OCI-LY1 (cell line): ENCODE data around the gene FOXC1.

Experiments
- H2AFZ ChIP-seq: fragments of 200-600 bp; sonication (generic), shearing (Covaris generic); 2 replicates; pipeline ENCODE4 v1.6.0; 2014; ENCODE audit warnings: antibody characterized with exemption, mild to moderate bottlenecking, low read length
- H3F3A ChIP-seq: fragments of 200-600 bp; sonication (generic), shearing (Covaris generic); 2 replicates; pipeline ENCODE4 v1.6.0; 2014; ENCODE audit warnings: mild to moderate bottlenecking, antibody characterized with exemption, low read length, moderate library complexity; ENCODE audit not compliant: insufficient read depth
- H3K27ac ChIP-seq: fragments of 200-600 bp; sonication (generic); 2 replicates; pipeline ENCODE4 v1.5.1; 2014; ENCODE audit warnings: low read length, mixed run types, mild to moderate bottlenecking, low read depth; ENCODE audit not compliant: poor library complexity, severe bottlenecking
- H3K27me3 ChIP-seq: fragments of 200-600 bp; sonication (generic); 2 replicates; pipeline ENCODE4 v1.6.0; 2014; ENCODE audit warnings: antibody characterized with exemption, mild to moderate bottlenecking, low read length, moderate library complexity; ENCODE audit not compliant: insufficient read depth
- H3K36me3 ChIP-seq: fragments of 200-600 bp; sonication (generic); 2 replicates; pipeline ENCODE4 v1.6.1; 2014; ENCODE audit warnings: mild to moderate bottlenecking, antibody characterized with exemption, low read length, moderate library complexity, mixed read lengths; ENCODE audit not compliant: insufficient read depth
- H3K4me1 ChIP-seq: fragments of 200-600 bp; sonication (generic); 2 replicates; pipeline ENCODE4 v1.5.1; 2014; ENCODE audit warnings: mild to moderate bottlenecking, low read length, moderate library complexity; ENCODE audit not compliant: insufficient read depth, severe bottlenecking
- H3K4me2 ChIP-seq: fragments of 200-600 bp; sonication (generic), shearing (Covaris generic); 2 replicates; pipeline ENCODE4 v1.6.1; 2014; ENCODE audit warnings: low read length
- H3K4me3 ChIP-seq: fragments of 200-600 bp; sonication (generic); 2 replicates; pipeline ENCODE4 v1.5.1; 2014; ENCODE audit warnings: low read length, low read depth, mild to moderate bottlenecking, mixed read lengths; ENCODE audit not compliant: poor library complexity, severe bottlenecking
- H3K79me2 ChIP-seq: fragments of 200-600 bp; shearing (Covaris generic); 2 replicates; pipeline ENCODE4 v1.6.1; 2016; ENCODE audit warnings: mixed run types, low read length, mixed read lengths; ENCODE audit not compliant: insufficient read depth
- H3K9ac ChIP-seq: fragments of 200-600 bp; sonication (generic), shearing (Covaris generic); 2 replicates; pipeline ENCODE4 v1.6.1; 2014; ENCODE audit warnings: mild to moderate bottlenecking, low read length, mixed read lengths
- H3K9me2 ChIP-seq: fragments of 200-600 bp; sonication (generic), shearing (Covaris generic); 2 replicates; pipeline ENCODE4 v1.6.1; 2014; ENCODE audit warnings: low read depth, mild to moderate bottlenecking, low read length, mixed read lengths
- H3K9me3 ChIP-seq: fragments of 200-600 bp; shearing (Covaris generic); 2 replicates; pipeline ENCODE4 v1.6.1; 2014; ENCODE audit warnings: low read length, mixed read lengths
- H4K20me1 ChIP-seq: fragments of 200-600 bp; sonication (generic), shearing (Covaris generic); 2 replicates; pipeline ENCODE4 v1.6.0; 2016; ENCODE audit warnings: mild to moderate bottlenecking, low read length; ENCODE audit not compliant: insufficient read depth
- CTCF ChIP-seq: fragments of 200-600 bp; sonication (generic), shearing (Covaris generic); IDR thresholded peaks from 2 replicates; pipeline ENCODE4 v1.5.1; 2017; ENCODE audit warnings: mild to moderate bottlenecking, antibody characterized with exemption, low read length, moderate library complexity, mixed read lengths
- EZH2 ChIP-seq: fragments of 200-600 bp; sonication (generic), shearing (Covaris generic); IDR thresholded peaks from 2 replicates; pipeline ENCODE4 v1.8.0; 2017; ENCODE audit warnings: borderline replicate concordance, mixed run types, mild to moderate bottlenecking, antibody characterized with exemption, low read length, moderate library complexity, mixed read lengths

FOXC1 gene

GRCh38 chr6:1593958-1594314 is 15.8 kb upstream of the FOXC1 start:
- no peak overlapping the region for H3K4me3 ChIP-seq
- no peaks in the 10 kb centered on the region for H3K9me2 ChIP-seq
- H3K79me2 ChIP-seq = no peaks in the 10 kb centered on the region
- H4K20me1 ChIP-seq = no peaks in the 10 kb centered on the region
- no peak overlapping the region for H2AFZ ChIP-seq
- H3F3A ChIP-seq = no peaks in the 10 kb centered on the region
- H3K27me3 ChIP-seq = peaks cover 9% of the 10 kb centered on the region; the same call in 1 of the 2 replicates
- no peak overlapping the region for H3K4me2 ChIP-seq
- no peaks in the 10 kb centered on the region for H3K9me3 ChIP-seq
- H3K4me1 ChIP-seq = no peaks in the 10 kb centered on the region
- no peaks in the 10 kb centered on the region for H3K36me3 ChIP-seq
- TF ChIP-seq EZH2 = no peak
- no peak for TF ChIP-seq CTCF
- H3K9ac ChIP-seq = no peak overlapping the region
- no peak overlapping the region for H3K27ac ChIP-seq

GRCh38 chr6:1594445-1595200 is 15.1 kb upstream of the FOXC1 start:
- no peak for TF ChIP-seq CTCF
- TF ChIP-seq EZH2 = no peak
- H3F3A ChIP-seq = no peaks in the 10 kb centered on the region
- H3K27me3 ChIP-seq = peaks cover 13% of the 10 kb centered on the region; the same call in 1 of the 2 replicates
- H3K27ac ChIP-seq = no peak overlapping the region
- H4K20me1 ChIP-seq = no peaks in the 10 kb centered on the region
- no peaks in the 10 kb centered on the region for H3K9me2 ChIP-seq
- H3K9me3 ChIP-seq = no peaks in the 10 kb centered on the region
- H3K4me3 ChIP-seq = no peak overlapping the region
- H3K4me1 ChIP-seq = no peaks in the 10 kb centered on the region
- H2AFZ ChIP-seq = no peak overlapping the region
- no peak overlapping the region for H3K4me2 ChIP-seq
- H3K36me3 ChIP-seq = no peaks in the 10 kb centered on the region
- H3K79me2 ChIP-seq = no peaks in the 10 kb centered on the region
- H3K9ac ChIP-seq = no peak overlapping the region

GRCh38 chr6:1595271-1596087 is 14.2 kb upstream of the FOXC1 start:
- no peak overlapping the region for H3K27ac ChIP-seq
- no peak overlapping the region for H3K4me2 ChIP-seq
- no peaks in the 10 kb centered on the region for H3F3A ChIP-seq
- H3K9me2 ChIP-seq = no peaks in the 10 kb centered on the region
- no peak overlapping the region for H3K4me3 ChIP-seq
- H3K79me2 ChIP-seq = no peaks in the 10 kb centered on the region
- peaks cover 12% of the 10 kb centered on the region; the same call in 1 of the 2 replicates for H3K27me3 ChIP-seq
- no peaks in the 10 kb centered on the region for H4K20me1 ChIP-seq
- no peaks in the 10 kb centered on the region for H3K4me1 ChIP-seq
- TF ChIP-seq EZH2 = no peak
- no peak for TF ChIP-seq CTCF
- H3K9ac ChIP-seq = no peak overlapping the region
- H2AFZ ChIP-seq = no peak overlapping the region
- no peaks in the 10 kb centered on the region for H3K36me3 ChIP-seq
- H3K9me3 ChIP-seq = no peaks in the 10 kb centered on the region
